ENCODE results near the gene DISC1.

GRCh38 chr1:231727171-231727570 lies 100.6 kb downstream of the DISC1 start:
- TF ChIP-seq CTCF (conservative IDR thresholded peaks at IDR 0.05; ENCODE audit: low read depth, low read length) (no peak), EZH2 (IDR thresholded peaks at IDR 0.05; ENCODE audit: borderline replicate concordance, low read depth, low read length, poor library complexity, severe bottlenecking) (no peak)
